ENCODE results near the gene GLIS1.

GRCh38 chr1:53639996-53640700, 98.8 kb downstream of the GLIS1 start:
- TF ChIP-seq CTCF (conservative IDR thresholded peaks at IDR 0.05 in 1 of 2, IDR thresholded peaks at IDR 0.05 in 1 of 2; ENCODE audit: extremely low read depth in 1 of 2, insufficient read depth in 1 of 2, low read depth in 1 of 2, low read length in 2 of 2) (no peak), EZH2 (IDR thresholded peaks at IDR 0.05; ENCODE audit: borderline replicate concordance, low read length) (no peak)

All from mammary epithelial cell (primary cell).